ENCODE results near the gene TMEM236.

DNA sequence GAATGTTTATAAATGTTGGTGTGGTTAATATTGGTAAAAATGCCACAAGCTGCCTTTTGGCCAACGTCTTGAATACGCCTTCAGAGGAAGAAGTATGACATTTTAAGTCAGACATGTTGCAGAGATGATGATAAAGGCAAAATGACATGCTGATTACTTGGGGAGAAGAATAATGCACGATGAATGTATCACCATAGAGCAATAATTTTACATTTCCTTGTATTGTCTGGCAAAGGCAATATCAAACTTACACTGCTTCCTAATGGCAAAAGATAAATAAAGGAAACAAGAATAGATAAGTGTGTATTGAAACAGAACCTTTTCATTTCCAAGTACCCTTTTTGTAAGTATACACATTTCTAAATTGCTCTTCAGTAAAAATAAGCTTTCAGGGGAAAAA lies 65.8 kb downstream of the TMEM236 start:
- TF ChIP-seq POLR2A (IDR thresholded peaks at IDR 0.05; ENCODE audit: low read depth) = no peak
- TF ChIP-seq, protein P1, sequence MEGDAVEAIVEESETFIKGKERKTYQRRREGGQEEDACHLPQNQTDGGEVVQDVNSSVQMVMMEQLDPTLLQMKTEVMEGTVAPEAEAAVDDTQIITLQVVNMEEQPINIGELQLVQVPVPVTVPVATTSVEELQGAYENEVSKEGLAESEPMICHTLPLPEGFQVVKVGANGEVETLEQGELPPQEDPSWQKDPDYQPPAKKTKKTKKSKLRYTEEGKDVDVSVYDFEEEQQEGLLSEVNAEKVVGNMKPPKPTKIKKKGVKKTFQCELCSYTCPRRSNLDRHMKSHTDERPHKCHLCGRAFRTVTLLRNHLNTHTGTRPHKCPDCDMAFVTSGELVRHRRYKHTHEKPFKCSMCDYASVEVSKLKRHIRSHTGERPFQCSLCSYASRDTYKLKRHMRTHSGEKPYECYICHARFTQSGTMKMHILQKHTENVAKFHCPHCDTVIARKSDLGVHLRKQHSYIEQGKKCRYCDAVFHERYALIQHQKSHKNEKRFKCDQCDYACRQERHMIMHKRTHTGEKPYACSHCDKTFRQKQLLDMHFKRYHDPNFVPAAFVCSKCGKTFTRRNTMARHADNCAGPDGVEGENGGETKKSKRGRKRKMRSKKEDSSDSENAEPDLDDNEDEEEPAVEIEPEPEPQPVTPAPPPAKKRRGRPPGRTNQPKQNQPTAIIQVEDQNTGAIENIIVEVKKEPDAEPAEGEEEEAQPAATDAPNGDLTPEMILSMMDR (IDR thresholded peaks at IDR 0.05) = no peak
- no peak for TF ChIP-seq POLR2AphosphoS5 (IDR thresholded peaks at IDR 0.05)
- no peak for TF ChIP-seq EP300 (IDR thresholded peaks at IDR 0.05)
